Duodenal mucosa (tissue), 2 donors: ENCODE results near the gene POFUT2.

ENCODE experiments used
- H3K27ac ChIP-seq: one replicate; pipeline ENCODE4 v1.7.0; 2013; ENCODE audit warnings: low read depth, low read length
- H3K27me3 ChIP-seq, 2 donors: one replicate each; pipeline ENCODE4 v1.7.0; 2013; ENCODE audit warnings: low read length in 2 of 2, control low read depth in 1 of 2; ENCODE audit not compliant: insufficient read depth in 2 of 2, control insufficient read depth in 1 of 2
- H3K36me3 ChIP-seq, 2 donors: one replicate each; pipeline ENCODE4 v1.7.0; 2013; ENCODE audit warnings: low read length in 2 of 2, control low read depth in 1 of 2; ENCODE audit not compliant: insufficient read depth in 2 of 2, control insufficient read depth in 1 of 2
- H3K4me1 ChIP-seq, 2 donors: one replicate each; pipeline ENCODE4 v1.7.0; 2013; ENCODE audit warnings: low read length in 2 of 2, control low read depth in 1 of 2; ENCODE audit not compliant: insufficient read depth in 2 of 2, control insufficient read depth in 1 of 2
- H3K4me3 ChIP-seq, 2 donors: one replicate each; pipeline ENCODE4 v1.7.0; 2013; ENCODE audit warnings: low read length in 2 of 2, low read depth in 1 of 2
- H3K9ac ChIP-seq, 2 donors: one replicate each; pipeline ENCODE4 v1.7.0; 2013; ENCODE audit warnings: low read length in 2 of 2, low read depth in 1 of 2
- H3K9me3 ChIP-seq, 2 donors: one replicate each; pipeline ENCODE4 v1.7.0; 2013; ENCODE audit warnings: low read length in 2 of 2, control low read depth in 1 of 2; ENCODE audit not compliant: control insufficient read depth in 1 of 2

POFUT2 gene

GRCh38 chr21:45290948-45291612 is 3.4 kb upstream of the POFUT2 start:
- no peak overlapping the region for H3K27ac ChIP-seq
- no peak overlapping the region for H3K4me3 ChIP-seq
- no peaks in the 10 kb centered on the region for H3K9me3 ChIP-seq
- H3K4me1 ChIP-seq = peaks cover 37 to 43% of the 10 kb centered on the region in 2 donors
- H3K36me3 ChIP-seq = peaks cover 0 to under 1% of the 10 kb centered on the region in 2 donors
- H3K27me3 ChIP-seq = no peaks in the 10 kb centered on the region
- H3K9ac ChIP-seq = no peak overlapping the region

GRCh38 chr21:45289655-45290515 is 2.2 kb upstream of the POFUT2 start:
- Histone ChIP-seq H3K27me3 (no peaks in the 10 kb centered on the region), H3K4me3 (no peak overlapping the region), H3K27ac (no peak overlapping the region), H3K4me1 (peaks cover 31 to 33% of the 10 kb centered on the region in 2 donors), H3K36me3 (peaks cover 7 to 12% of the 10 kb centered on the region in 2 donors), H3K9ac (no peak overlapping the region), H3K9me3 (no peaks in the 10 kb centered on the region)

- Histone ChIP-seq H3K9me3 (no peaks in the 10 kb centered on the region), H3K27me3 (no peaks in the 10 kb centered on the region), H3K27ac (no peak overlapping the region), H3K9ac (no peak overlapping the region), H3K4me1 (peaks cover 29 to 31% of the 10 kb centered on the region in 2 donors), H3K4me3 (no peak overlapping the region), H3K36me3 (peaks cover 14 to 20% of the 10 kb centered on the region in 2 donors)
These were observed 1.4 kb upstream of the POFUT2 start for GRCh38 chr21:45289134-45289533.

- Histone ChIP-seq H3K9ac (peak overlapping the region; percentile 62 to 63), H3K27me3 (no peaks in the 10 kb centered on the region), H3K4me1 (peaks cover 25 to 29% of the 10 kb centered on the region in 2 donors), H3K36me3 (peaks cover 18 to 24% of the 10 kb centered on the region in 2 donors), H3K9me3 (no peaks in the 10 kb centered on the region), H3K4me3 (peak overlapping the region; percentile 62 to 73), H3K27ac (no peak overlapping the region)
These were observed 746 bp upstream of the POFUT2 start for GRCh38 chr21:45288441-45288841.

- Histone ChIP-seq H3K9ac (peak overlapping the region in 1 of 2 donors; percentile 62), H3K4me3 (peak overlapping the region; percentile 62 to 73), H3K27me3 (no peaks in the 10 kb centered on the region), H3K4me1 (peaks cover 9 to 13% of the 10 kb centered on the region in 2 donors), H3K36me3 (peaks cover 24 to 37% of the 10 kb centered on the region in 2 donors), H3K9me3 (no peaks in the 10 kb centered on the region), H3K27ac (no peak overlapping the region)
These were observed 841 bp downstream of the POFUT2 start for GRCh38 chr21:45286671-45287437.

DNA sequence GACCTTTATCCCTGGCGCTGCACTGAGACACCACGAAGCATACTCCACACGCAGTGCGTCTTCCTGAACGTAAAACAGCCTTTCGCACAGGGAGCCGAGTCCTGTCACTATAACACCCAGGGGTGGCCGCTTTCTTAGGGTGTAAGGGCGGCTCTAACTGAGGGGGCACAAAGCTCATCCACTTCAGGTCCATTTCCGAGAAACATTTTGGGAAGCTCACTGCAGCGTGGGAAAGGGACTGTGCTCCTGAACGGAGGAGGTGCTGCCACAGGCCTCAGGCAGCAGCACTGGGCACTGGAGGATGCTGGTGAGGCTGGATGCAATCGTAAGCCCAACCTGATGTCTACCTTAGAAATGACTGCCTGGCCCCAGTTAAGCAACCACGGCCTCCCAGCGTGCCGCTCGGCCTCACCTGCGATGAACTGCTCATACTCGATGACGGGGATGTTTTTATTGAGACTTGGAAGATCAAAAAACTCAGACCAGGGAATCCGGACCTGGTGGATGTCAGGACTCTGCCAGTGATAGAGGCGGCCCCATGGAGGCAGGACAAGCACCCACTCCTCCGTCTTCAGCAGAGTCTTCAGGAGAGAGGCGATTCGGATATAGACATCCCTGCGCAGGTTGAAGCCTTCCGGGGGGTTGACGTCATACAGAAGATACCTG is 2.3 kb downstream of the POFUT2 start:
- H3K9ac ChIP-seq = no peak overlapping the region
- no peak overlapping the region for H3K4me3 ChIP-seq
- H3K4me1 ChIP-seq = peaks cover 7 to 8% of the 10 kb centered on the region in 2 donors
- H3K27ac ChIP-seq = no peak overlapping the region
- no peaks in the 10 kb centered on the region for H3K27me3 ChIP-seq
- peaks cover 36 to 52% of the 10 kb centered on the region in 2 donors for H3K36me3 ChIP-seq
- no peaks in the 10 kb centered on the region for H3K9me3 ChIP-seq

- Histone ChIP-seq H3K36me3 (peaks cover 42 to 62% of the 10 kb centered on the region in 2 donors), H3K9ac (no peak overlapping the region), H3K27ac (no peak overlapping the region), H3K4me3 (no peak overlapping the region), H3K9me3 (no peaks in the 10 kb centered on the region), H3K27me3 (no peaks in the 10 kb centered on the region), H3K4me1 (peaks cover 7 to 8% of the 10 kb centered on the region in 2 donors)
These were observed 3.3 kb downstream of the POFUT2 start for GRCh38 chr21:45284456-45284741.

GRCh38 chr21:45283611-45284455 is 3.9 kb downstream of the POFUT2 start:
- Histone ChIP-seq H3K36me3 (peaks cover 42 to 64% of the 10 kb centered on the region in 2 donors), H3K4me1 (peaks cover 5% of the 10 kb centered on the region in 2 donors), H3K9ac (no peak overlapping the region), H3K9me3 (no peaks in the 10 kb centered on the region), H3K4me3 (no peak overlapping the region), H3K27ac (no peak overlapping the region), H3K27me3 (no peaks in the 10 kb centered on the region)

GRCh38 chr21:45283035-45283610 is 4.6 kb downstream of the POFUT2 start:
- no peak overlapping the region for H3K4me3 ChIP-seq
- no peaks in the 10 kb centered on the region for H3K27me3 ChIP-seq
- peaks cover 45 to 71% of the 10 kb centered on the region in 2 donors for H3K36me3 ChIP-seq
- H3K9ac ChIP-seq = no peak overlapping the region
- no peaks in the 10 kb centered on the region for H3K9me3 ChIP-seq
- H3K27ac ChIP-seq = no peak overlapping the region
- peaks cover 0 to 5% of the 10 kb centered on the region in 2 donors for H3K4me1 ChIP-seq
